ENCODE results near the gene LGALS7.
"Not testable (repeated sequence)": the region's sequence is repeated elsewhere in the genome, so short reads cannot be mapped to it uniquely, and the experiment has no call there.

The LGALS7 gene

GRCh38 chr19:38816131-38816750 is 42.9 kb upstream of the LGALS7 start:
- Histone ChIP-seq H3K4ac (ENCODE audit: low read depth in 1 of 2, low read length in 2 of 2) (no peak overlapping the region), H4K8ac (ENCODE audit: low read length) (no peak overlapping the region), H3K9ac (ENCODE audit: low read length) (no peak overlapping the region), H3K9me3 (ENCODE audit: control insufficient read depth, low read length) (no peaks in the 10 kb centered on the region), H2BK120ac (ENCODE audit: low read depth, low read length) (no peak overlapping the region), H3K27me3 (ENCODE audit: control insufficient read depth in 1 of 2, insufficient read depth in 1 of 2, low read length in 2 of 2) (no peaks in the 10 kb centered on the region), H3K79me1 (replicated peaks; ENCODE audit: low read length, poor library complexity, severe bottlenecking) (peaks cover 9% of the 10 kb centered on the region), H3K27ac (ENCODE audit: low read length, poor library complexity, severe bottlenecking) (no peak overlapping the region), H3K4me3 (ENCODE audit: insufficient read depth in 1 of 2, low read depth in 1 of 2, low read length in 2 of 2) (no peak overlapping the region), H3K4me2 (ENCODE audit: low read length, poor library complexity, severe bottlenecking) (no peak overlapping the region), H4K91ac (ENCODE audit: low read length) (no peak overlapping the region), H2AFZ (ENCODE audit: low read depth, low read length) (no peak overlapping the region), H3K14ac (ENCODE audit: low read length in 2 of 2) (no peak overlapping the region), H3K18ac (ENCODE audit: low read depth in 1 of 2, low read length in 2 of 2) (no peak overlapping the region), H2AK5ac (ENCODE audit: low read length, severe bottlenecking) (no peak overlapping the region), H2BK12ac (ENCODE audit: low read length in 2 of 2) (no peak overlapping the region), H3K4me1 (ENCODE audit: control insufficient read depth, insufficient read depth, low read depth, low read length) (peaks cover 5% of the 10 kb centered on the region), H2BK5ac (ENCODE audit: low read depth, low read length, poor library complexity, severe bottlenecking) (no peak overlapping the region), H3K23ac (ENCODE audit: low read length in 2 of 2) (no peak overlapping the region), H2BK15ac (ENCODE audit: low read depth, poor library complexity, severe bottlenecking) (no peak overlapping the region), H3K36me3 (ENCODE audit: control insufficient read depth in 1 of 2, insufficient read depth in 2 of 2, low read depth in 1 of 2, low read length in 2 of 2) (peaks cover 32 to 53% of the 10 kb centered on the region in 2 experiments)
- WGBS, result 95% methylated on average over 18 of the region's 18 CpGs
- no peak for DNase-seq

GRCh38 chr19:38815059-38816001 is 42.0 kb upstream of the LGALS7 start:
- no peak overlapping the region for H2BK12ac ChIP-seq (ENCODE audit: low read length in 2 of 2)
- no peaks in the 10 kb centered on the region for H3K9me3 ChIP-seq (ENCODE audit: control insufficient read depth, low read length)
- no peak overlapping the region for H3K9ac ChIP-seq (ENCODE audit: low read length)
- H4K91ac ChIP-seq (ENCODE audit: low read length), result no peak overlapping the region
- H2BK120ac ChIP-seq (ENCODE audit: low read depth, low read length), result no peak overlapping the region
- no peak overlapping the region for H3K4me2 ChIP-seq (ENCODE audit: low read length, poor library complexity, severe bottlenecking)
- no peak overlapping the region for H3K23ac ChIP-seq (ENCODE audit: low read length in 2 of 2)
- WGBS, result 95% methylated on average over 34 of the region's 34 CpGs
- no peak overlapping the region for H3K18ac ChIP-seq (ENCODE audit: low read depth in 1 of 2, low read length in 2 of 2)
- no peak overlapping the region for H2BK15ac ChIP-seq (ENCODE audit: low read depth, poor library complexity, severe bottlenecking)
- no peak overlapping the region for H4K8ac ChIP-seq (ENCODE audit: low read length)
- peaks cover 5% of the 10 kb centered on the region for H3K4me1 ChIP-seq (ENCODE audit: control insufficient read depth, insufficient read depth, low read depth, low read length)
- H3K14ac ChIP-seq (ENCODE audit: low read length in 2 of 2), result no peak overlapping the region
- H3K4me3 ChIP-seq (ENCODE audit: insufficient read depth in 1 of 2, low read depth in 1 of 2, low read length in 2 of 2), result no peak overlapping the region
- H3K79me1 ChIP-seq (replicated peaks; ENCODE audit: low read length, poor library complexity, severe bottlenecking), result peaks cover 7% of the 10 kb centered on the region
- no peak overlapping the region for H2AFZ ChIP-seq (ENCODE audit: low read depth, low read length)
- no peak overlapping the region for H3K27ac ChIP-seq (ENCODE audit: low read length, poor library complexity, severe bottlenecking)
- DNase-seq, result no peak
- H2AK5ac ChIP-seq (ENCODE audit: low read length, severe bottlenecking), result no peak overlapping the region
- no peaks in the 10 kb centered on the region for H3K27me3 ChIP-seq (ENCODE audit: control insufficient read depth in 1 of 2, insufficient read depth in 1 of 2, low read length in 2 of 2)
- no peak overlapping the region for H3K4ac ChIP-seq (ENCODE audit: low read depth in 1 of 2, low read length in 2 of 2)
- peaks cover 32 to 45% of the 10 kb centered on the region in 2 experiments for H3K36me3 ChIP-seq (ENCODE audit: control insufficient read depth in 1 of 2, insufficient read depth in 2 of 2, low read depth in 1 of 2, low read length in 2 of 2)
- no peak overlapping the region for H2BK5ac ChIP-seq (ENCODE audit: low read depth, low read length, poor library complexity, severe bottlenecking)

- H2AK5ac ChIP-seq (ENCODE audit: low read length, severe bottlenecking); H3K4me2 ChIP-seq (ENCODE audit: low read length, poor library complexity, severe bottlenecking); H3K23ac ChIP-seq (ENCODE audit: low read length in 2 of 2); H2AFZ ChIP-seq (ENCODE audit: low read depth, low read length); H3K4ac ChIP-seq (ENCODE audit: low read depth in 1 of 2, low read length in 2 of 2); H3K27ac ChIP-seq (ENCODE audit: low read length, poor library complexity, severe bottlenecking); H3K27me3 ChIP-seq (ENCODE audit: control insufficient read depth in 1 of 2, insufficient read depth in 1 of 2, low read length in 2 of 2); H3K18ac ChIP-seq (ENCODE audit: low read depth in 1 of 2, low read length in 2 of 2); DNase-seq; H4K91ac ChIP-seq (ENCODE audit: low read length); H3K9me3 ChIP-seq (ENCODE audit: control insufficient read depth, low read length); H4K8ac ChIP-seq (ENCODE audit: low read length); H3K14ac ChIP-seq (ENCODE audit: low read length in 2 of 2); H2BK12ac ChIP-seq (ENCODE audit: low read length in 2 of 2); H2BK15ac ChIP-seq (ENCODE audit: low read depth, poor library complexity, severe bottlenecking); H2BK120ac ChIP-seq (ENCODE audit: low read depth, low read length); H3K4me1 ChIP-seq (ENCODE audit: control insufficient read depth, insufficient read depth, low read depth, low read length); H3K79me1 ChIP-seq (replicated peaks; ENCODE audit: low read length, poor library complexity, severe bottlenecking); H3K9ac ChIP-seq (ENCODE audit: low read length); H2BK5ac ChIP-seq (ENCODE audit: low read depth, low read length, poor library complexity, severe bottlenecking); H3K4me3 ChIP-seq (ENCODE audit: insufficient read depth in 1 of 2, low read depth in 1 of 2, low read length in 2 of 2): not testable (repeated sequence)
- 100% methylated on average over 1 of the region's 2 CpGs for WGBS
- peaks cover 28 to 38% of the 10 kb centered on the region in 2 experiments for H3K36me3 ChIP-seq (ENCODE audit: control insufficient read depth in 1 of 2, insufficient read depth in 2 of 2, low read depth in 1 of 2, low read length in 2 of 2)
Observed at GRCh38 chr19:38813932-38814331, 40.6 kb upstream of the LGALS7 start.

GRCh38 chr19:38813323-38813722 is 40.0 kb upstream of the LGALS7 start:
- no peaks in the 10 kb centered on the region for H3K27me3 ChIP-seq (ENCODE audit: control insufficient read depth in 1 of 2, insufficient read depth in 1 of 2, low read length in 2 of 2)
- H3K79me1 ChIP-seq (replicated peaks; ENCODE audit: low read length, poor library complexity, severe bottlenecking), result peaks cover 4% of the 10 kb centered on the region
- no peak overlapping the region for H4K8ac ChIP-seq (ENCODE audit: low read length)
- no peak for DNase-seq
- no peak overlapping the region for H2BK5ac ChIP-seq (ENCODE audit: low read depth, low read length, poor library complexity, severe bottlenecking)
- H2AK5ac ChIP-seq (ENCODE audit: low read length, severe bottlenecking), result no peak overlapping the region
- H3K27ac ChIP-seq (ENCODE audit: low read length, poor library complexity, severe bottlenecking), result no peak overlapping the region
- H3K4ac ChIP-seq (ENCODE audit: low read depth in 1 of 2, low read length in 2 of 2), result no peak overlapping the region
- no peak overlapping the region for H2AFZ ChIP-seq (ENCODE audit: low read depth, low read length)
- H3K4me2 ChIP-seq (ENCODE audit: low read length, poor library complexity, severe bottlenecking), result no peak overlapping the region
- H3K4me1 ChIP-seq (ENCODE audit: control insufficient read depth, insufficient read depth, low read depth, low read length), result peaks cover 6% of the 10 kb centered on the region
- no peak overlapping the region for H3K18ac ChIP-seq (ENCODE audit: low read depth in 1 of 2, low read length in 2 of 2)
- no peak overlapping the region for H3K9ac ChIP-seq (ENCODE audit: low read length)
- H3K23ac ChIP-seq (ENCODE audit: low read length in 2 of 2), result no peak overlapping the region
- no peak overlapping the region for H4K91ac ChIP-seq (ENCODE audit: low read length)
- no peak overlapping the region for H3K14ac ChIP-seq (ENCODE audit: low read length in 2 of 2)
- H2BK12ac ChIP-seq (ENCODE audit: low read length in 2 of 2), result no peak overlapping the region
- peaks cover 28 to 36% of the 10 kb centered on the region in 2 experiments for H3K36me3 ChIP-seq (ENCODE audit: control insufficient read depth in 1 of 2, insufficient read depth in 2 of 2, low read depth in 1 of 2, low read length in 2 of 2)
- no peak overlapping the region for H2BK120ac ChIP-seq (ENCODE audit: low read depth, low read length)
- 96% methylated on average over 4 of the region's 6 CpGs for WGBS
- no peak overlapping the region for H3K4me3 ChIP-seq (ENCODE audit: insufficient read depth in 1 of 2, low read depth in 1 of 2, low read length in 2 of 2)
- H3K9me3 ChIP-seq (ENCODE audit: control insufficient read depth, low read length), result no peaks in the 10 kb centered on the region
- no peak overlapping the region for H2BK15ac ChIP-seq (ENCODE audit: low read depth, poor library complexity, severe bottlenecking)

Measured in mesenchymal stem cell (in vitro differentiated cells and primary cell).